H9 (cell line): Measurements from ENCODE around the gene SLC22A3. TPM values are rescaled to one million over a fixed set of nuclear protein-coding genes. Genes with fewer than 3 reads are reported as not detected.
A peak's percentile ranks its signal among the peaks of the same experiment; 100 is the strongest.

Experiments used
- DNase-seq: peaks from one replicate; pipeline ENCODE4 v3.0.0-alpha.2; 2017
- H2AFZ ChIP-seq: one replicate; pipeline ENCODE4 v1.6.1; 2013; ENCODE audit warnings: mild to moderate bottlenecking, low read length, control low read depth, moderate library complexity
- H2AK5ac ChIP-seq: 2 replicates; pipeline ENCODE4 v1.6.1; 2013; ENCODE audit warnings: low read length, control low read depth, mixed read lengths; ENCODE audit not compliant: insufficient read length
- H2BK120ac ChIP-seq: one replicate; pipeline ENCODE4 v1.6.1; 2013; ENCODE audit warnings: low read depth, mild to moderate bottlenecking, low read length, control low read depth, inconsistent platforms; ENCODE audit not compliant: poor library complexity, severe bottlenecking
- H2BK12ac ChIP-seq: 2 replicates; pipeline ENCODE4 v1.6.1; 2013; ENCODE audit warnings: low read length, control low read depth, mixed read lengths, low read depth; ENCODE audit not compliant: insufficient read length
- H2BK15ac ChIP-seq: 2 replicates; pipeline ENCODE4 v1.6.1; 2013; ENCODE audit warnings: low read depth, low read length, control low read depth
- H2BK20ac ChIP-seq: one replicate; pipeline ENCODE4 v1.6.1; 2013; ENCODE audit warnings: low read depth, mild to moderate bottlenecking, low read length, control low read depth, inconsistent platforms; ENCODE audit not compliant: poor library complexity, severe bottlenecking
- H2BK5ac ChIP-seq: 2 replicates; pipeline ENCODE4 v1.6.1; 2013; ENCODE audit warnings: low read length, control low read depth, mixed read lengths; ENCODE audit not compliant: insufficient read length
- H3K14ac ChIP-seq: 2 replicates; pipeline ENCODE4 v1.6.1; 2013; ENCODE audit warnings: low read length, control low read depth; ENCODE audit not compliant: insufficient read depth
- H3K18ac ChIP-seq: 2 replicates; pipeline ENCODE4 v1.6.1; 2013; ENCODE audit warnings: low read depth, mild to moderate bottlenecking, mixed read lengths, low read length, control low read depth; ENCODE audit not compliant: insufficient read length
- H3K23ac ChIP-seq: 2 replicates; pipeline ENCODE4 v1.6.1; 2013; ENCODE audit warnings: low read length, control low read depth, mixed read lengths, low read depth; ENCODE audit not compliant: insufficient read length
- H3K23me2 ChIP-seq: 2 replicates; pipeline ENCODE4 v1.6.1; 2013; ENCODE audit warnings: low read depth, mild to moderate bottlenecking, mixed read lengths, low read length, control low read depth; ENCODE audit not compliant: insufficient read length, poor library complexity, severe bottlenecking
- H3K27ac ChIP-seq: 2 replicates; pipeline ENCODE4 v1.5.1; 2013; ENCODE audit warnings: low read length, control low read depth, mixed read lengths, low read depth; ENCODE audit not compliant: insufficient read length
- H3K27me3 ChIP-seq: 2 replicates; pipeline ENCODE4 v1.6.1; 2013; ENCODE audit warnings: low read length, control low read depth, inconsistent platforms; ENCODE audit not compliant: insufficient read depth
- H3K4ac ChIP-seq: 2 replicates; pipeline ENCODE4 v1.6.1; 2013; ENCODE audit warnings: low read depth, mild to moderate bottlenecking, control low read depth, inconsistent platforms, low read length, moderate library complexity
- H3K4me1 ChIP-seq: 2 replicates; pipeline ENCODE4 v1.6.1; 2013; ENCODE audit warnings: low read length, control low read depth, inconsistent platforms; ENCODE audit not compliant: insufficient read depth
- H3K4me2 ChIP-seq: 2 replicates; pipeline ENCODE4 v1.6.1; 2013; ENCODE audit warnings: low read length, control low read depth, mixed read lengths; ENCODE audit not compliant: insufficient read length, insufficient read depth
- H3K56ac ChIP-seq: 2 replicates; pipeline ENCODE4 v1.6.1; 2013; ENCODE audit warnings: low read depth, mild to moderate bottlenecking, mixed read lengths, low read length, control low read depth; ENCODE audit not compliant: insufficient read length
- H3K79me1 ChIP-seq: 2 replicates; pipeline ENCODE4 v1.6.1; 2013; ENCODE audit warnings: low read depth, mild to moderate bottlenecking, moderate library complexity, low read length, control low read depth, inconsistent platforms; ENCODE audit not compliant: insufficient read depth, poor library complexity, severe bottlenecking
- H3K79me2 ChIP-seq: 2 replicates; pipeline ENCODE4 v1.6.1; 2013; ENCODE audit warnings: low read length, control low read depth, inconsistent platforms; ENCODE audit not compliant: insufficient read depth
- H3K9ac ChIP-seq: 2 replicates; pipeline ENCODE4 v1.6.1; 2013; ENCODE audit warnings: low read length, control low read depth, mixed read lengths; ENCODE audit not compliant: insufficient read length; ENCODE audit errors: extremely low read depth
- H3K9me3 ChIP-seq: one replicate; pipeline ENCODE4 v1.6.1; 2013; ENCODE audit warnings: low read depth, low read length, inconsistent platforms; ENCODE audit not compliant: control insufficient read depth
- H3T11ph ChIP-seq: one replicate; pipeline ENCODE4 v1.6.1; 2013; ENCODE audit warnings: mild to moderate bottlenecking, low read length, control low read depth, inconsistent platforms
- H4K20me1 ChIP-seq: one replicate; pipeline ENCODE4 v1.6.1; 2013; ENCODE audit not compliant: control insufficient read depth, insufficient read length, insufficient read depth
- H4K5ac ChIP-seq: 2 replicates; pipeline ENCODE4 v1.6.1; 2013; ENCODE audit warnings: low read depth, mild to moderate bottlenecking, mixed read lengths, low read length, control low read depth; ENCODE audit not compliant: insufficient read length
- H4K8ac ChIP-seq: replicated peaks from 2 replicates; pipeline ENCODE4 v1.6.1; 2013; ENCODE audit warnings: low read length, control low read depth, mixed read lengths, low read depth; ENCODE audit not compliant: insufficient read length
- H4K91ac ChIP-seq: 2 replicates; pipeline ENCODE4 v1.6.1; 2013; ENCODE audit warnings: low read depth, mild to moderate bottlenecking, moderate library complexity, mixed read lengths, low read length, control low read depth; ENCODE audit not compliant: insufficient read length
- H3K27ac Mint-ChIP-seq, 3 experiments: 2 replicates in 2 of 3; 3 replicates in 1 of 3; pipeline ENCODE4 v1.8.0; 2020 to 2021; ENCODE audit warnings: mixed read lengths in 3 of 3, mild to moderate bottlenecking in 1 of 3, moderate library complexity in 1 of 3
- H3K27me3 Mint-ChIP-seq: 2 replicates; pipeline ENCODE4 v1.8.0; 2021; ENCODE audit warnings: low read depth, mild to moderate bottlenecking, moderate library complexity, mixed read lengths
- H3K36me3 Mint-ChIP-seq, 3 experiments: 2 replicates in 2 of 3; 3 replicates in 1 of 3; pipeline ENCODE4 v1.8.0; 2020 to 2021; ENCODE audit warnings: low read depth in 3 of 3, mixed read lengths in 3 of 3; ENCODE audit not compliant: insufficient read depth in 1 of 3
- H3K4me1 Mint-ChIP-seq, 2 experiments: 2 replicates each; pipeline ENCODE4 v1.8.0; 2020; ENCODE audit warnings: mixed read lengths in 2 of 2
- H3K4me3 Mint-ChIP-seq, 2 experiments: 2 replicates in 1 of 2; 3 replicates in 1 of 2; pipeline ENCODE4 v1.8.0; 2020 to 2021; ENCODE audit warnings: mild to moderate bottlenecking in 2 of 2, mixed read lengths in 2 of 2, moderate library complexity in 1 of 2
- H3K9me3 Mint-ChIP-seq, 2 experiments: 2 replicates in 1 of 2; 3 replicates in 1 of 2; pipeline ENCODE4 v1.8.0; 2020; ENCODE audit warnings: mild to moderate bottlenecking in 2 of 2, mixed read lengths in 2 of 2, moderate library complexity in 1 of 2
- WGBS: extraction: QIAGEN DNeasy Blood & Tissue Kit; methylation state at CpG from one replicate; pipeline ENCODE4 v1.1.7; 2013; ENCODE audit warnings: missing lambda C conversion rate, low lambda C conversion rate, mixed read lengths; ENCODE audit not compliant: insufficient read length; ENCODE audit errors: extremely low coverage; 5-methylcytosine and 5-hydroxymethylcytosine counted together
- total RNA-seq: library from RNA; stranded (reverse); gene quantifications from 2 replicates; pipeline ENCODE4 v1.2.1, GENCODE V29; 2021
- TF ChIP-seq, protein P1 (sequence below): fragments of 200-600 bp; sonication (generic); conservative IDR thresholded peaks from 3 replicates; pipeline ENCODE4 v1.8.0; 2021; ENCODE audit warnings: antibody characterized with exemption, mild to moderate bottlenecking

SLC22A3 gene
- total RNA-seq, 1 experiment from 2014 or later, result 2.7 TPM

DNA sequence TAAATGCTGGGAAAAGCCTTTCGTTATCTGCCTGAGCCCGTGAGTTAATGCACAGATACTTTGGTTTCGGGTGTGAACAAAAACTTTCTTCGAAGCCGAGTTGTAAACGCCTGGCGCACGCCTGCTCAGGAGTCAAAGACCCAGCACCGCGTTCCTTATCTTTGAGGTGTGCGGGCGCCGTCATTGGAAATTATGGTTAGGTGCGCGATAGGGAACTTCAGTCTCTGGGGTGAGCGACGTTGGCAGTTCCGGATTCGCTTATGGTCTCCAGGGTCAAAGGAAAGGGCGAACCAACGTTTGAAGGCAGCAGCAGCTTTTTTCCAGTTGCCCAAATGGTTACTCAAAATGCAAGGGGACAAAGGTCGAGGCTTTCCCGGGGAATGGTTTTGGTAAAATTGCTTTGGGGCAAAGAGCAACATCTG, 853 bp downstream of the SLC22A3 start:
- H4K20me1 ChIP-seq, result no peaks in the 10 kb centered on the region
- no peak overlapping the region for H3T11ph ChIP-seq
- H3K27me3 Mint-ChIP-seq, result peaks cover 49% of the 10 kb centered on the region
- no peaks in the 10 kb centered on the region for H3K79me2 ChIP-seq
- no peak overlapping the region for H3K18ac ChIP-seq
- no peak overlapping the region for H2BK15ac ChIP-seq
- H4K91ac ChIP-seq, result no peak overlapping the region
- H3K4me3 Mint-ChIP-seq, result peak overlapping the region; percentile 69 to 80
- H3K79me1 ChIP-seq, result no peaks in the 10 kb centered on the region
- no CpG with 5 or more reads among the region's 23 CpGs for WGBS
- H2BK120ac ChIP-seq, result no peak overlapping the region
- H2BK12ac ChIP-seq, result no peak overlapping the region
- H3K14ac ChIP-seq, result no peak overlapping the region; the same call in 1 of the 2 replicates
- peaks cover 14 to 16% of the 10 kb centered on the region in 2 experiments for H3K4me1 Mint-ChIP-seq
- H2BK20ac ChIP-seq, result no peak overlapping the region
- H3K23me2 ChIP-seq, result peaks cover 9% of the 10 kb centered on the region
- no peak overlapping the region for H3K23ac ChIP-seq
- H3K27ac ChIP-seq, result no peak overlapping the region
- H3K27ac Mint-ChIP-seq, result no peak overlapping the region
- no peaks in the 10 kb centered on the region for H3K9me3 Mint-ChIP-seq
- H3K4me2 ChIP-seq, result peak overlapping the region; percentile 72
- H4K8ac ChIP-seq, result no peak overlapping the region
- H3K36me3 Mint-ChIP-seq, result no peaks in the 10 kb centered on the region; a peak in 1 of 7 replicates
- no peaks in the 10 kb centered on the region for H3K4me1 ChIP-seq
- TF ChIP-seq, protein P1, sequence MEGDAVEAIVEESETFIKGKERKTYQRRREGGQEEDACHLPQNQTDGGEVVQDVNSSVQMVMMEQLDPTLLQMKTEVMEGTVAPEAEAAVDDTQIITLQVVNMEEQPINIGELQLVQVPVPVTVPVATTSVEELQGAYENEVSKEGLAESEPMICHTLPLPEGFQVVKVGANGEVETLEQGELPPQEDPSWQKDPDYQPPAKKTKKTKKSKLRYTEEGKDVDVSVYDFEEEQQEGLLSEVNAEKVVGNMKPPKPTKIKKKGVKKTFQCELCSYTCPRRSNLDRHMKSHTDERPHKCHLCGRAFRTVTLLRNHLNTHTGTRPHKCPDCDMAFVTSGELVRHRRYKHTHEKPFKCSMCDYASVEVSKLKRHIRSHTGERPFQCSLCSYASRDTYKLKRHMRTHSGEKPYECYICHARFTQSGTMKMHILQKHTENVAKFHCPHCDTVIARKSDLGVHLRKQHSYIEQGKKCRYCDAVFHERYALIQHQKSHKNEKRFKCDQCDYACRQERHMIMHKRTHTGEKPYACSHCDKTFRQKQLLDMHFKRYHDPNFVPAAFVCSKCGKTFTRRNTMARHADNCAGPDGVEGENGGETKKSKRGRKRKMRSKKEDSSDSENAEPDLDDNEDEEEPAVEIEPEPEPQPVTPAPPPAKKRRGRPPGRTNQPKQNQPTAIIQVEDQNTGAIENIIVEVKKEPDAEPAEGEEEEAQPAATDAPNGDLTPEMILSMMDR, result no peak
- no peak overlapping the region for H3K4ac ChIP-seq
- H2AFZ ChIP-seq, result no peak overlapping the region
- no peak overlapping the region for H3K9ac ChIP-seq
- H4K5ac ChIP-seq, result no peak overlapping the region
- no peak overlapping the region for H2AK5ac ChIP-seq
- peaks cover 23% of the 10 kb centered on the region; the same call in 1 of the 2 replicates for H3K27me3 ChIP-seq
- no peaks in the 10 kb centered on the region for H3K9me3 ChIP-seq
- H2BK5ac ChIP-seq, result no peak overlapping the region
- no peak overlapping the region for H3K56ac ChIP-seq
- no peak for DNase-seq
